ENCODE results near the gene DLG2.

Gene DLG2

DNA sequence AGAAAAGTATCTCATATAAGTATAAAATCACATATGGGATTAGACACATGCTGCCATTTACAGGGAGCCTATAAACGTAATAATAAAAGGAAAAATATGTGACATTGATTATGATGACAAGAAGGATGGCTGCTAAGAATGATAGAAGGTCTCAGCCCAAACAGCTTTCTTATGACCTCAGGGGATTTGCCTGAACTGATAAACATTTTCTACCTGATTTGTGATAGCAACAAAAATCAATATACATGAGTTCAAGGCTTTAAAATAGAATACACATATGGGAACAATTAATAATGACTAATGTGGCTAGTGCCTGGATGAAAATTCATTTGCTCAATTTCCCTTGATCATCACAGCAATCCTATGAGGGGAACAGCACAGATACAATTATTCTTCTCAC, 1704.2 kb downstream of the DLG2 start:
- no peak overlapping the region for H3K4me3 ChIP-seq (replicated peaks in 1 of 2; ENCODE audit: low read depth in 2 of 2, low read length in 2 of 2)
- no peak for TF ChIP-seq CTCF (IDR thresholded peaks at IDR 0.05; ENCODE audit: low read depth, low read length)
- no peak for DNase-seq (ENCODE audit: low read depth in 2 of 2)

GRCh38 chr11:83922318-83922717, 1704.8 kb downstream of the DLG2 start:
- no peak for TF ChIP-seq CTCF (IDR thresholded peaks at IDR 0.05; ENCODE audit: low read depth, low read length)
- DNase-seq (ENCODE audit: low read depth in 2 of 2) = no peak
- no peak overlapping the region for H3K4me3 ChIP-seq (replicated peaks in 1 of 2; ENCODE audit: low read depth in 2 of 2, low read length in 2 of 2)

DNA sequence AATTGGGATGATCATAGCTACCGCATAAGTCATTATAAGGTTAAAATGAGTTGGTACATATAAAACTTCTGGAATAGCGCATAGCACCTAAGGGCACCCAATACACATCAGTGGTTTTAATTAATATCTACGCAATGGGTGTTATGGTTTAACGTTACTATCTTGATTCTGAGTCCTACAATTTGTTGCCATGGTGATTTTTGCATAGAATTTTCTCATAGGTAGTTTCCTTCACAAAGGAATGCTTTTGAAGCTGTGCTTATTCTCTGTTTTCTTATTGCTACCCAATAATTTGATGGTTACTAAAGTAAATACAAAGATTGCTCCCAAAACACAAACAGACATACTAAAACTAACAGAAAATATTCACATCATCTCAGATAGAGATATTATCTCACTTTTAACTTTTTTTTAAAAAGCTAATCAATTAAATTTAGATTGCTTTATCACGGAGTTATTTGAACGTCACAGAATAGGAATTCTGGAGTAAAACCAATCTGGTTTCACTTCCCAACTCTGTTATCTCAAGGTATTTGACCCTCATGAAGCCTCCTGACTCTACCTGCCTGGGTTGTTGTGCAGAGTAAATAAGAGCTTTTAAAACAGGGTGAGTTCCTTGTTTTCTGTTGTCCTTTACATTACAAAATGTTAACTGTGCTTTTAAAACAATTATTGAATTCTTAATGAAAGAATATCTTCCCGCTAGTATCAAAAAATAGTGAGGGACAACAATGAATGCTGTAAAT, 1705.5 kb downstream of the DLG2 start:
- TF ChIP-seq CTCF (IDR thresholded peaks at IDR 0.05; ENCODE audit: low read depth, low read length) = no peak
- no peak overlapping the region for H3K4me3 ChIP-seq (replicated peaks in 1 of 2; ENCODE audit: low read depth in 2 of 2, low read length in 2 of 2)
- no peak for DNase-seq (ENCODE audit: low read depth in 2 of 2)

- no peak overlapping the region for H3K4me3 ChIP-seq (replicated peaks in 1 of 2; ENCODE audit: low read depth in 2 of 2, low read length in 2 of 2)
- no peak for DNase-seq (ENCODE audit: low read depth in 2 of 2)
- TF ChIP-seq CTCF (IDR thresholded peaks at IDR 0.05; ENCODE audit: low read depth, low read length) = no peak
These were observed 1708.7 kb downstream of the DLG2 start for GRCh38 chr11:83918476-83918875.

- no peak for TF ChIP-seq CTCF (IDR thresholded peaks at IDR 0.05; ENCODE audit: low read depth, low read length)
- H3K4me3 ChIP-seq (replicated peaks in 1 of 2; ENCODE audit: low read depth in 2 of 2, low read length in 2 of 2) = no peak overlapping the region
- DNase-seq (ENCODE audit: low read depth in 2 of 2) = no peak
These were observed 1712.1 kb downstream of the DLG2 start for GRCh38 chr11:83914995-83915394.

DNA sequence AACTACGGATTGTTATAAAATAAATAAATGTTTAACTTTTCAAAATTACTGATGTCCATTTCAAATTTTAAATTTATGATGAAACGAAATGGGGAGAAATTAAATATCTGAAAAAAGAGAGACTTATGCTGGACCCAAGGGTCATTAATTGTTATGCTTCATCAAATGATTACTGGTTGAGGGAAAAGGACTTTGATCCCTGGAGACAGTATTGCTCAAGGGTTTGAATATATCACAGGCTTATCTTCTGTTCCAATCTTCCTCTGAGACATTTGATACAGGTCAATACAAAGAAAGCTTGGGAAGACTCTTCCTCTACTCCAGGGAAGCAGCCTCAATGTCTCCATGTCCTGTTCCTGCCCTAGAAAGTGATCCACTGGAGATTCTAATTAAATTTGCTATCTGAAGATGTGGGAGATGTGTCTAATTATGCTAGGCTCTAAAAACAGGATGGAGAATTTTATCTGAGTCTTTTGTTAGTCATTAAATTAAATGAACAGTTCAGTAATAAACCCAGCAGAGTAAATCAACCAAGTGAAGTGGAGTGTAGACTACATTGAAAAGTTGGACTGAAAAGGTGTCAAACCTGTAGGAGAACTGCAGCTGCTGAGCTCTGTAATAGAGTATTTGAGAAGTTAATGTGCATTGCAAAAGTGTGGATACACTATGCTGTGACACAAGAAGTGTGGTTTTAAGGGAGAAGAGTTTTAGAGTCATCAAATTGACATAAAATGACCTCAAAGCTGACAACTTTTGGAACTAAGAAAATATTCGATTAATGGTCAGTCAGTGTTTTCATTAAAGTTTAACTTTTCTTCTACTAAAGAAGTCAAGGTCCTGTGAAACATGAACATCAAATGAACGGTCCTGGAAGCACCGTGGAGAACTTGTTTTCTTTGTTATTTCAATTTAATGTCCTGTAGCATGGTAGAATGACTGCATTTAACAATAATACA, 1717.3 kb downstream of the DLG2 start:
- DNase-seq (ENCODE audit: low read depth in 2 of 2) = no peak
- H3K4me3 ChIP-seq (replicated peaks in 1 of 2; ENCODE audit: low read depth in 2 of 2, low read length in 2 of 2) = no peak overlapping the region
- no peak for TF ChIP-seq CTCF (IDR thresholded peaks at IDR 0.05; ENCODE audit: low read depth, low read length)
